HS-27A (cell line): Measurements from ENCODE around the gene HCAR2.
A peak's percentile ranks its signal among the peaks of the same experiment; 100 is the strongest.
"Not testable (repeated sequence)": the region's sequence is repeated elsewhere in the genome, so short reads cannot be mapped to it uniquely, and the experiment has no call there.

Experiments used
- DNase-seq: peaks from one replicate; pipeline ENCODE4 v3.0.0-alpha.2; 2012; ENCODE audit warnings: low read depth, missing footprints

Gene HCAR2

GRCh38 chr12:122702890-122703611 lies at the start of gene HCAR2:
Gene HCAR2, minus strand, starts transcription at chr12:122703357. Its CDS starts 74 bp downstream, at chr12:122703283.
- not testable (repeated sequence) for DNase-seq

GRCh38 chr12:122752464-122753318 lies 49.5 kb upstream of the HCAR2 start, which contains the start of gene DENR:
Gene DENR, plus strand, starts transcription at chr12:122752824. Its CDS starts 878 bp downstream, at chr12:122753702.
- peak; percentile 87 for DNase-seq

- not testable (repeated sequence) for DNase-seq
Measured at GRCh38 chr12:122750781-122751515, 47.8 kb upstream of the HCAR2 start.

GRCh38 chr12:122749569-122750332 lies 46.6 kb upstream of the HCAR2 start:
- DNase-seq = no peak

GRCh38 chr12:122747224-122748135 lies 44.3 kb upstream of the HCAR2 start:
- DNase-seq = no peak

- DNase-seq = no peak
Measured at GRCh38 chr12:122743895-122744525, 40.9 kb upstream of the HCAR2 start.

- no peak for DNase-seq
Measured at GRCh38 chr12:122740351-122740750, 37.2 kb upstream of the HCAR2 start.

- DNase-seq = no peak
Measured at GRCh38 chr12:122738571-122738970, 35.4 kb upstream of the HCAR2 start.

GRCh38 chr12:122732611-122733010 lies 29.5 kb upstream of the HCAR2 start:
- DNase-seq = no peak

GRCh38 chr12:122732170-122732569 lies 29.0 kb upstream of the HCAR2 start:
- no peak for DNase-seq

- no peak for DNase-seq
Measured at GRCh38 chr12:122730215-122731014, 27.3 kb upstream of the HCAR2 start, which contains the start of gene HCAR1. Gene HCAR1, minus strand, starts transcription at chr12:122730844. Its CDS starts 505 bp downstream, at chr12:122730339.

GRCh38 chr12:122729583-122730214 lies 26.5 kb upstream of the HCAR2 start:
- DNase-seq = no peak

GRCh38 chr12:122726080-122726558 lies 23.0 kb upstream of the HCAR2 start:
- no peak for DNase-seq

GRCh38 chr12:122725452-122726079 lies 22.4 kb upstream of the HCAR2 start:
- DNase-seq = no peak

- DNase-seq = no peak
Measured at GRCh38 chr12:122724641-122725243, 21.6 kb upstream of the HCAR2 start.

- DNase-seq = no peak
Measured at GRCh38 chr12:122722387-122722786, 19.2 kb upstream of the HCAR2 start.

- DNase-seq = no peak
Measured at GRCh38 chr12:122721057-122721545, 17.9 kb upstream of the HCAR2 start.
